HG03196 (cell line): Measurements from ENCODE around the gene UNC119B.

ENCODE experiments used
- ATAC-seq: cut with Tn5 transposase; IDR thresholded peaks from one replicate; pipeline ENCODE4 v1.9.1; 2021; ENCODE audit not compliant: unreplicated experiment

Gene UNC119B

DNA sequence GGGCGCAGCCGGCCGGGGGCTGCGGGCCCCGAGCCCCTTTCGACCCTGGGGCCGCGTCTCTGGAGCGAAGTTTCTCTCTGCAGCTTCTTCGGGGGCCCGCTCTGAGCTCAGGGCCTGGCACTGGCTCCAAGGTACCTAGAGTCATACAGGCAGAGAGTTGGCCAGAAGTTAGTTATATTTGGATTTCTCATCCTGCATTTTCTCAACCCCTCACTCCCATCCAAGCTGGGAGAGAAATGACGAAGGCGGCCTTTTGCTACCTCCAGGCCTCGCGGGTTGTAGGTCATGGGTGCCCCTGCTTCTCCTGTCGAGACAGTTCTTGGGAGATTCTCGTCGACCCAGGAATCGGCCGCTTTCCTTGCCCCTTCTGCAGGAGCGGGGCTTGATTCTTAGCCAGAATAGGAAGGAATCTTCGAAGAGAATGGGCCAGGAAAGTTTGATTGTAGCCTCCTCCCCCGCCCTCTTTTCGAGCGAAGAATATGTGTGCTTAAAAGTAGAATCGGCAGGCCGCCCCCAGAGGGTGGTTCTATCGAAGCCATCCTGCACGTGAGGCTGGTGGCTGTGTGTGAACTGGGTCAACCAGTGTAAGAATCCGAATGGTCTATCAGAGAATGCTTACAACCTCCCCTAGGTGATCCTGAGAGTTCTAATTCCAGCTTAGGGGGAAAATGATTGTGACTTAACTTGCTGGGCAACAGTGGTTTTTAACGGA, 22.5 kb upstream of the UNC119B start:
- ATAC-seq: no peak

DNA sequence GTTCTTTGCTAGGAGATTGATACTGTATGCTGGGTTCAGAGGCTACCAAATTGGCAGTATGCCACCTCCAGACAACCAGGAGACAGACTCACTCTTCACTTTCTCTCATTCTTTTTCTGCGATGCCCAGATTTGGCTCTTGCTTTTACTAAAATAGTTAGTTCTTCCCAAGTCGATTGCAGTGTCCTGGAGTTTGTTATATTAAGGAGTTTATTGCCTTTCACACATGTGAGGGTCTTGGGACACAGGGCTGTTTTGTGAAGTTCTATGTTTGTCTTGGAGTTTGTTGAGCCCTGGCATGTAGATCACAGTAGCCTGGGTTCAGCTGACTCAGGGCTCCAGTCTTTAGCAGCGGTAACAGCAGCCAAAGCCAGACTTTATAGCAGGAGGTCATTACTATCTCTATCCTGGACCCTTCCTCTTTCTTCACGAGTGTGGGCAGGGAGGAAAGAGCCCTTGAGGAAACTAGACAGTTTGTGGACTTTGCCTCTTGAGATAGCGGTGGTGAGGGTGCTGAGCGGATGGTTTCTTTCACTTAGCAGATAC, 21.7 kb upstream of the UNC119B start:
- no peak for ATAC-seq

DNA sequence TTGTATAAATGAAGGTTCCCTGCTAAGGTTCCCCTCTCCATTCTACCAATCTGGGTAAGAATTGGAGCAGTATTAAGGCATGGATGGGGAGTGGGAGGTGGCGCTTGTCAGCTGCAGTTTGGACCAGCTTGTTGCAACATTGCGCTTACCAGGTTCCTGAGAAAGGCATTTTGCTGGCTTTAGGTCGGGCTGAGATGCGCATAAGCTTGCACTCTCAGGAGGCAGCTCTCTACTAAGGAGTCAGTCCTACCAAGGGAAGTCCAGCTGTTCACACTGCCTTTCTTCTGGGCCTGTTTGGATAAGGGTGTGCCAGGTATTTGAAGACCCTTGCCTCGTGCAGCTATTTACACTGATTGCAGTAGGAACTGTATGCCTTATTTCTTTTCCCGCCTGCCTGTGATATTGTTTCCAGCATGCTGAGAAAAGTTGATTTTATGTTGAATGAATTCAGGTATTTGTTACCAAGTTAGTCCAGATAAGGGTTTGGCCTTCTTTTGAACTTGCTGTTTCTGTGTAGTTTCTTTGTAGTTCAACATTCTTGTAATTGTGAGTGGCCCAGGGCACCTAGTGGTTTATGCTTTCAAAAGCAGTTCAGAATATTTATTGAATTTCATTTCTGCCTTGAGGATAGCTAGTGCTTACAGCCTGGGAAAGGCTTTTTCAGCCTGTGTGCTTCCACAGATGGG, 20.7 kb upstream of the UNC119B start:
- no peak for ATAC-seq

DNA sequence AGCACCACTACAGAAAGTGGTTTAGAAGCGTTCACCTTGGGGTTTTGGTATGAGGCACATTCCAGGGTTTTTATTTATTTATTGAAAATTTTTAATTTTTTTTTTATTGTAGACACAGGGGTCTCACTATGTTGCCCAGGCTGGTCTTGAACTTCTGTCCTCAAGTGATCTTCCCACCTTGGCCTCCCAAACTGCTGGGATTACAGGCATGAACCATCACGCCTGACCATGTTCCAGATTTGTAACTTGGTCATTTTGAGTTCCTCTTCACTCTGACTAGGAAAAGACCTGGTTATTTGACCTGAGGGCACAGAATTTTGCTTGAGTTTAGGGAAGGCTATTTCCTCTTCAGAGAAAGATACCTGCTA, 20.2 kb upstream of the UNC119B start:
- no peak for ATAC-seq

DNA sequence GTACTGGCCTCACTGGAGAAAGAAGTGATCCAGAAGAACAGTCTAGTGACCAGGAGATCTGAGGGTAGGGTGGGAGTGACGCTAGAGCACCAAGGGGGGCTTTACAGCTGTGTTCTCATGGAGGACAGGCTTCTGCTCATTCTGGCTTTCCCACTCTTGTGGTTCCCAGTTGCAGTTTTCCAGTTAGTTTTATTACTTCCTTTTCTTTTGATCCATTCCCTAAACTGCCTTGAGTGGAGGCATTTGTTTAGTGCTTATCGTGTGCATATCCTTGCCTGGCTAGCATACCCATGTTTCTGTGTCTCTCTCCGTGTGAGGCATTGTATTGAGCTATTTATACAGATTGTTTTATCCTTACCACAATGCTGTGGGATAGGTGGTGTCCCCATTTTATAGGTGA, 19.3 kb upstream of the UNC119B start:
- ATAC-seq: no peak

DNA sequence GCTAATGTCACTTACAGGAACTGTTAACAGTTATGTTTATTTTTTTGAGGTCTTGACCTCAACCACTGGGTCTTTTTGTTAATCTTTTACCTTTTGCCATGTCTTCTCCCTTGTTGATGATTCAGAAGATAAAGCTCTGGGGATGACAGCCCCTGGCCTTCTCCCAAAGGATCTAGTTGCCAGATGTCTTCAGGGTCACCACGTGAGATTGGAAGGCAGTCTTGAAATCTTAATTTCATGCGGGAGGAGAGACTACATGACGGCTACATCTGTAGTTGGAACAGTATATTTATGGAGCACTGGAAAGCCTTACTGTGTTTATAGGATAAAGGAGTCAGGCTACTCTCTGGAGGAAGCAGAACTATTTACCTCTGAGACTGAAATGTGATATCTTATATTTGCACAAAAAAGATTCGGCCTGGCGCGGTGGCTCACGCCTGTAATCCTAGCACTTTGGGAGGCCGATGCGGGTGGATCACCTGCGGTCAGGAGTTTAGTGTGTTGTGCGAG, 17.7 kb upstream of the UNC119B start:
- no peak for ATAC-seq

DNA sequence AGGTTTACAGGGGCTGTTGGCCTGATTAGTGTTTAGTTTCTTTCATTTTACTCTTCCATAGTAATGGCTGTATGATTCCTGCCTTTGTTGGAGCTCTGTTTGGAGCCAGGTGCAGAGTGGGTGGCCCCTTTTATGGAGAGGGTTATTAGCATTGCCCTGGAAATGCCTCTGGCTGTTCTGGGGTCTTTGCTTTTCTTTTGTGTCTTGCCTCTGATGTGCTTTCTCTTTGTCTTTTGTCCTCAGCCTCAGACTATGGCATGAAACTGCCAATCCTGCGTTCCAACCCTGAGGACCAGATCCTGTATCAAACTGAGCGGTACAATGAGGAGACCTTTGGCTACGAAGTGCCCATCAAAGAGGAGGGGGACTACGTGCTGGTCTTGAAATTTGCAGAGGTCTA, 16.4 kb upstream of the UNC119B start:
- no peak for ATAC-seq

DNA sequence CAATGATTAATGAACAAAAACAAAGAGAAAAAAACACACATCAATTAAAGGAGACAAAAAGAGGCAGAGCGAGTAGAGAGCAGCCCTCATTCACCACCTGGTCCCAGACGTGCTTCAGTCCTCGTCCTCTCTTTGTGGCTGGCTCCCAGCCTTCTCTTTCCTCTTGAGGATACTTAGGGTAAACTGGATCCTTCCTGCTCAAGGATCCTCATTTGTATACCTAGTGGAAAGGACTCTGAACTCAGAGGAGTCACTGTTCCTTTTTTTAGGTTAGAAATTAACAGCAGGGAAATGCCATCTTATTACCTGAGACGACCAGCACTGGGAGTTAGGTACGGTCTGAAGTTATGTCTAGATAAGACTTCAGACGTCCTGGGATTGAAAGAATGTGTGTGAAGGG, 13.6 kb upstream of the UNC119B start:
- no peak for ATAC-seq

DNA sequence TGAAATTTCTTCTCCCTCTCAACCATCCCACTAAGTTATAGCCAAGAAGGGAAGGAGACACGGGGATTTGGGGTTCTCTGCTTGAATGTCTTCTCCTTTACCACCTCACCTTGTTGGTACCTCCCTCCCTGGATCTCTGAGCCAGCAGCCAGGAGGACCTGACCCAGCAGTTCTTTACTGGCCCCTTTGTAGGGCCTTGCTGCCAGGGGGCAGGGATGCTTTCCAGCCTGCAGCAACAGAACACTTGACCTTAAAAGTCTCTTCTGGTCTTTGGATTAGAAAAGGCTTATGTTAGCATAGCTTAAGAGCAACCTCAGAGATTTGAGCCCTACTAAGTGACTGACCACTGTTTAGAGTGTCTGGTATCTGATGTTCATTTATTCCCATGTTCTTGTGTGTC, 12.9 kb upstream of the UNC119B start:
- ATAC-seq: no peak

DNA sequence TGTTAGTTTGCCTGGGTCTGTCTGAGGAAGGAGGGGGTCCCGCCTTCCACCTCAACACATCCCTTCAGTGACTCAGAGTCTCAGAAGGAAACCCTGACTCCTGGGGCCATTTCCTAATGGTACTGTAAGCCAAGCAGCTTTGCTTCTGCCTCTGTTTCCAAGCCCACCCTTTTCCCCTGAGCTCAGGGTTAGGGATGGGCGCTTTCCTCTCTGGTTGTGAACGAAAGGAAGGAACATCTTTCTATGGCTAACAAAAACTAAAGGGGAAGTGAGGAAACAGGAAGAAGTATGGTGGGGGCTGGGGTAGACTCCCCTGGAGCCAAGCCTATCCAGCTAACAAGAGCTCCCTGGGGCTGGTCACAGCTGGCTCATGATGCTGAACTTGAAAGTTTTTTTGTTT, 11.6 kb upstream of the UNC119B start:
- ATAC-seq: no peak

DNA sequence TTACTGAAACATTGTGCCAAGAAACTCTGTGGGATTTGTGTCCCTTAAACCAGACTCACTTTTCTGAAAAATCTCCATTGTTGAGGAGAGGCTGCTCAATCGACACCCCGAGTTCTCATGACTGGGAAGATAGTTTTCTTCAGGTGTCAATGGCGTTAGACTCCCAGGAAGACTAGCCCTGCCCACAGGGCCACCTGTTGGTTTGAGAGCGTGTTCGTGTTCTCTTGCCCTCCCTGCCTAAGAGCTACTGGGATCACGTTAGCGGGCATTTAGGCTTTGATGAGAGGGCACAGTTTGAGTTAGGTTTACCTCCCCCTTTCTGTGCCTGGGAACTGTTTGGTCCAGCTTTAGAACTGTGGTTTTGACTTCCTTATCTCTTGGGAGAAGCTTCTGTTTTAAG, 10.7 kb upstream of the UNC119B start:
- ATAC-seq: no peak

DNA sequence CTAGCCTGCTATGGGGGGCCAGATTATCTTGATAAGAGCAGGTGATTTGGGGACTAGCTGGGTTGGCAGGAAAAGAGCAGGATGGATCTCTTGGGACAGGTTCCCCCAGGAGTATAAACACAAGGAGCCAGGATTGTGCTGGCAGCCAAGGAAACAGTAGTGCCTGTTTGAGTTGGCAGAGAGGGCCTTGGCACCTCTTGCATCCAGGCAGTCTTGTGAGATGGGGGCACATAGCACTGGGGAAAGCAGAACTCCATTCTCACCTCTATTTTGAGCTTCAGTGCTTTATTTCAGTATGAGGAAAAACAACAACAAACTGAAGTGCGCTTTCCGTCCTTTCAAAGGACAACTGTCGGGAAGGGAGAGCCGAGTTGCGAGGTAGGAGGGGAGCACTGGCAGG, 9.4 kb upstream of the UNC119B start:
- no peak for ATAC-seq

DNA sequence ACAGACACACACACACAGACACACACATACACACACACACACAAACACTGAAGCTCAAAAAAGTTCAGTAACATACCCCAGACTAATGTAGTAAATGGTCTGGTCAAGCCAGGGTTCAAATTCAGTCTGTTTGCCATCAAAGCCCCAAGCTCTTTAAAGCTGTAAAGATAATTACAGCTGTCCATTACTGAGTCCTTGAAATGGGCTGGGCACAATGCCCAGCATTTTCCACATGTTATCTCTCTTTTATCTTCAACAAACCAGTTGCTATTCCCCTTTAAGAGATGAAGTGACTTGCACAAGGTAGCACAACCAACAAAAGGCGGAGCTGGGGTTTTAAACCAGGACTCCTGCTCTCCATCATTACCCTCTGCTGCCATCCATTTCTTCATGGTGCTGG, 7.6 kb upstream of the UNC119B start:
- ATAC-seq: no peak

DNA sequence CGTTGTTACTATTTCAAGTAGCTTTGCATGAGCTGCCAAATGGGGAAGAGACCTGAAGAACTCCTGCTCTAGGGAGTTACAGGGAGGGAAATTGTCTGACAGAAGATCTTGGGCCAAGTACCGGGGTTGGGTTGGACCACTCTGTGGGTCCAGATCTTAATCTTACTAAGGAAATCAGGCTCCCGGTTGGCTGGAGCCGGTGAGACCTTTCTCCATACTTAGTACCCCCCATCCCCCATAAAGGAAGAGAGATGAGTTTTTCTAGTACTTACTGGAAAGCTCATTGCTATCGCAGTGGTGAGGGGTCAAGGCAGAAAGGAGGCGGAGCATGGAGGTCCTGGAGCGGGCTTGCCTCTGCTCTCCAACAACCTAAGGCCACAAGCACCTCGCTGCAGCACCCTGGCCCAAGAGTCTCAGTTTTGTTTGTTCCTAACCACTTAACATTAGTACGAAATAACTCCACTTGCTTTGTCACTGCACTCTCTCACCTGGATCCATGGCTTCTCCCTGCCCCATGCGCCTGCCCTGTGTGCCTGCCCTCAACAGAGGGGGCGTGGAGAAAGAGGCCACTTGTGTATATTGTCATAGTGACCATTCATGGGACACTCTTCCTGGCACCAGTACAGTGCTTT, 6.8 kb upstream of the UNC119B start:
- ATAC-seq: no peak

DNA sequence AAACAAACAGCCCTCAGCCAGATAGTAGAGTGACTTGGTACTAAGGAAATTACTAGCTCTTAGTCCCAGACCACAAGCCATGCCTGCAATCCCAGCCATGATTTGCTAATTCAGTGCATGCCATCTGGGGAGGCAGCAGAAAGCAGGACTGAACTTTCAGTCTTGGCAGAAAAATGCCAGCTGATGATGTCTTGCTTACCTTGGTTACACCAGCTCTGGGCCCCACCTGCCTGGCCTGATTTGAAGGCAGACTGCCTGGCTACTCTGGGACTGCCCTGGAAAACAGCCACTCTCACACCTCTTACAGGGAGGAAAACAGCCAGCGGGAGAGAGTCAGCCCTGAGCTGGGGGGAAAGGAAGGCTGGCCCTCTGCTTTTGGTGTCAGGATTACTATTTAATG, 4.6 kb upstream of the UNC119B start:
- ATAC-seq: no peak

DNA sequence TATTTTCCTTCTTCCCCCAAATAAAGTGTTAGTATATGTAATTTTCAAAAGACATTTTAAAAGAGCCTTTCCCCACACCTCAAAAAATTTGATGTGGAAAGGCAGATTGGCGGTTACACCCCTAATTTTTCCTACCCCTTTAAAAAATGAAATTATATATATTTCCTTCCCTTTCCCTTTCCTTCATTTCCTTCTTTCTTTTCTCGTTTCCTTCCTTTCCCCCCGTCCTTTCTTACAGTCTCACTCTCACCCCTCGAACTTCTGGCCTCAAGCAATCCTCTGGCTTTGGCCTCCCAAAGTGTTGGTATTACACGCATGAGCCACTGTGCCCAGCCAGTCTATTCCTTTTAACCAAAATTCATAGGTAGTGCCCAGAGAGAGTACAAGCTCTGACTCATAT, 4.2 kb upstream of the UNC119B start:
- no peak for ATAC-seq

DNA sequence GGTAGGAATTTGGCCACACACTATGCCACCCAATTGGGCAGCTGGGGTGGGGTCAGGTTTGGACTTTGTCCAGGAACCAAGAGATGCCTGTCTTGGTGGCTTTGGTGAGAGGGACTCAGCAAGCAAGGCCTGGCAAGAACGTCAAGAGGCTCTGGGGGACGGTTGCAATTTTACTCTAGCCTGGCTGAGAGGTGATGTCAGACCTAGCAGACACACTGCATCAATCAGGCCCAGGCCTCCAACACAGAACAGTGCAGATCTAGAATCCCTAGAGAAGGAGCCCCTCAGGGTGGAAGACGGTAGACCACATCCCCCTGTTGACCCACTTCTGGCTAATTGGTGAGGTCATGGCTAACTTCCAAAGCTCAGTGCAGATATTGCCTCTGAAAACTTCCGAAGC, 1.6 kb upstream of the UNC119B start:
- ATAC-seq: no peak

DNA sequence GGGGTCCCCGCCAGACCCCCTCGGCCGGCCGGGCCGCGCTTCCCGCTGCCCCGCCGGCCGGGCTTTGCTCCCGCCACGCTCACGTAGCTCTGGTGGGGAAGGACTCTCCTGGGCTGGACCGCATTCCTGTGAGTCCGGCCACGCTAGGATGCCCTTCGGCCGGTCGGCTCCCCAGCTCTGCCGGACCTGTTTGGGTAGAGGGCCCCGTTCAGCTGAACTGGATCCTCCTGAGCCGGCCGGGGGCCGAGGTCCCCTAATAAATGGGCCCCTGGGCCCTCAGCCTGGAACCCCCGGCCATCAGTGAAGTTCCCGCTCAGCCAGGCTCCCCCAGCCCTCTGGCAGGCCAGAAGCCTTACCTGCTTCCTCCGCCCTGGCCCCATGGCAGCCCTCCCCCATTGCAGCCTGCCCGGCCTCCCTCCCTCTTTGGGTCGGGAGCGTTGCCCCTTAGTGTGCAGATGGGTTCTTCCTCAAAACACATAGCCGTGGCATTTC, 593 bp downstream of the UNC119B start:
- peak; percentile 25 for ATAC-seq

DNA sequence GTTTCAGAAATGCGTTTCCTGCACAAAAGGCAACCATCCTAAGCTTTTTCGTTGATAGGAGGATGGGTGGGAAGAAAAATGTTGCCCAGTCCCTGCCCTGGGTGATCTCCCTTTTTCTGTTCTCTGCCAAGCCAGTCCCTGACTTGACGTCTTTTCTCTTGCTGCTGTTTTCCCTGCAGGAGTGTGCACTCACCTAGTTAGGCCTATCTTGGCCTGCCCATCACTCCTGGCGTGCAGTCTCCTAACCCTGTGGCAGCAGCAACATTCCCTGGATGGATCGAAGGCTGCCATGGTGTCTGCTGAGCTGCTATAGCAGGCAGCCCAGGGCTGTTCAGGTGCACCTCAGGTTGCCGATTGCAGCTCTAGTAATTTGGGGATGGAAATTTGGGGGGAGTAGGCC, 1.2 kb downstream of the UNC119B start:
- ATAC-seq: no peak

DNA sequence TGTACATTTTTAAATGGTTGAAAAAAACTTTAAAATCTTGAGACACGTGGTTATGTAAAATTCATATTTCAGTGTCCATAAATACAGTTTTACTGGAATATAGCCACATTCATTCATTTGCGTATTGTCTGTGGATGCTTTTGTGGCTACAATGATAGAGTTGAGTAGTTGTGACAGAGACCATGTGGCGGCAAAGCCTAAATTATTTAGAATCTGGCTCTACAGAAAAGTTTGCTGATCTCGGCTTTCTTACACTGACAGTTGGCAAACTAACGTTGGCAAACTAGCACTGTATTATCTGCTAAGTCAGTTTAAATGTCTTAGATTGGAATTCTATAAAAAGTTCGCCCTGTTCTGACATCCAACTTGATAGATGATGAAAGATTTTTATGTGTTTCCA, 2.4 kb downstream of the UNC119B start:
- ATAC-seq: no peak

DNA sequence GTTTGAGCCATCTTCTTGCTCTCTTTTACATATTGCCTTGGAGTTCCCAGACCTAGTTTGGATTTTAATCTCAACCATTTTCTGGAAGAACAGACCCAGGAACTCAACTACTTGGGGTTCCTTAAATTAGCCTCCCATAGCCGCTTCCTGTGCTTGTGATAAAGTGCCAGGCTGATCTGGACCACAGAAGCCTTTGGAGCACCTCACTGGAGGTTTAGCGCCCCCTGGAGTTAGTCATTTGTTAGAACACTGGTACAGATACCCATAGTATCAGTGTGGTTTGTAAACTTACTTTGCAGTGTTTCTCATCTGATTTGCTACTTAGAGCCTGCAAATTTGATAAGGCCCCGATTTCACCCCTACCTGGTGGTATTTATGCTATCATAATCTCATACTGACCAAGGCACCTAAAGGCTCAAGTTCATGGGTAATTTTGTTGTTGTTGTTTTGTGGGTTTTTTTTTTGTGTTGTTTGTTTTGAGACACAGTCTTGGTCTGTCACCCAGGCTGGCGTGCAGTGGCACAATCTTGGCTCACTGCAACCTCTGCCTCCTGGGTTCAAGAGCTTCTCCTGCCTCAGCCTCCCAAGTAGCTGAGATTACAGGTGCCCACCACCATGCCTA, 3.7 kb downstream of the UNC119B start:
- ATAC-seq: no peak
